NCI-H1105 (cell line): ENCODE data around the gene CCBE1.
"Not testable (repeated sequence)": the region's sequence is repeated elsewhere in the genome, so short reads cannot be mapped to it uniquely, and the experiment has no call there.

Source experiments
- DNase-seq: peaks from one replicate; lab custom pipeline; 2025; lab: John Stamatoyannopoulos, UW

The CCBE1 gene

DNA sequence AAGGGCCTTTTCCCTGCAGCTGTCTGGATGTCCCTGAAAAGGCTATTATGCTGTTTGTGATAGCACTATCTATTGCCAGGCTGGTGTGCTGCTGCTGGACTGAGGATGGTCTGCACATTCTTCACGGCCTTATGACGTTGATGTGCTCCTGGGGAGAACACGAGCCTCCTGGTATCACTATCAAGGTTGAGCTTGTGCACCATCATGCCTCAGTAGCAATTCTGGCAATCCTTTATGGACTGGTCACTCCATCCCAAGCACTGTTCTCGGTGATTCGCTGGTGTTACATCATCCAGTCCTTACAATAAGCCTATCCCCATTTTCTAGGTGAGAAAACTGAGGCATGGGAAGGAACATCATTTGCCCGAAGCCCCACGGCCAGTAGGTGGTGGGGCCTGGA, 18.2 kb upstream of the CCBE1 start:
- DNase-seq, result no peak

DNA sequence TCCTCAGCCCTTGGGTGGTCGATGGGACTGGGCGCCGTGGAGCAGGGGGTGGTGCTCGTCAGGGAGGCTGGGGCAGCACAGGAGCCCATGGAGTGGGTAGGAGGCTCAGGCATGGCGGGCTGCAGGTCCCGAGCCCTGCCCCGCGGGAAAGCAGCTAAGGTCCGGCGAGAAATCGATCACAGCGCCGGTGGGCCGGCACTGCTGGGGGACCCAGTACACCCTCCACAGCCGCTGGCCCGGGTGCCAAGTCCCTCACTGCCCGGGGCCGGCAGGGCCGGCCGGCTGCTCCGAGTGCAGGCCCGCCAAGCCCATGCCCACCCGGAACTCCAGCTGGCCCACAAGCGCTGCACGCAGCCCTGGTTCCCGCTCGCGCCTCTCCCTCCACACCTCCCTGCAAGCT, 16.9 kb upstream of the CCBE1 start:
- not testable (repeated sequence) for DNase-seq

DNA sequence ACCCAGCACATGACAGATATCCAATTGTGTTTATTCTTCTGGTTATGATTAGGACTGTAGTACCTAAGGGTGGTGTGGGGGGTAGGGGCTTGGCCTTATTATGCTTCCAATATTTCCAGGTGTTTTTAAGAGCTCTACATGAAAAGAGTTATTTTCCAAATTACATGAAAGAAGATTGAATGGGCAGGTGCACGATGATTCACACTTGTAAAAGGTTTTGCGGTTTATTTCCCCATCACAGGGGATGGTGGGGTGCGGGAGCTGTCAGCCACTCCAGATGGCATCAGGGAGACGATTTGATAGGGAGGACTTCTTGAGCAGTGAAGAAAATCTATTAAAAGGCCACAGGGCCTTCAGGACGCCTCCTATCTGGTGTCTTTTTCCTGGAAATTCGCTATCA, 15.1 kb upstream of the CCBE1 start:
- DNase-seq, result peak; percentile 77

DNA sequence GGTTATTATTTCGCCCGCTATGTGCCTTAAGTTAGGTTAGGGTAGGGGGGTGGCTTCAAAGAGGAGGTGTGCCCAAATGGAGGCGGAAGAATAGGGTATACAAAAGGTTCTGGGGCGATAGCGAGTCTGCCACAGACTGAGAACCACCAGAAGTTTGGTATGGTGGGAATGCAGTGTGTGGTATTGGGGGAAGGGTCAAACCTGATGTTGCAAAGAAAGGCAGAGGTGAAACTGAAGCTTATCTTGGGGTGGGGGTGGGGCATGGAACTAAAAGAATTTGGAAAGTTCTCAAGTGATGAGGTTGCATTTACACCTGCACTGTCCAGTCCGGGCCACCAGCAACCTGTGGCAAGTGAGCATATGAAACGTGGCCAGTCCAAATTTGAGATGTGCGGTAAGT, 11.8 kb upstream of the CCBE1 start:
- no peak for DNase-seq

DNA sequence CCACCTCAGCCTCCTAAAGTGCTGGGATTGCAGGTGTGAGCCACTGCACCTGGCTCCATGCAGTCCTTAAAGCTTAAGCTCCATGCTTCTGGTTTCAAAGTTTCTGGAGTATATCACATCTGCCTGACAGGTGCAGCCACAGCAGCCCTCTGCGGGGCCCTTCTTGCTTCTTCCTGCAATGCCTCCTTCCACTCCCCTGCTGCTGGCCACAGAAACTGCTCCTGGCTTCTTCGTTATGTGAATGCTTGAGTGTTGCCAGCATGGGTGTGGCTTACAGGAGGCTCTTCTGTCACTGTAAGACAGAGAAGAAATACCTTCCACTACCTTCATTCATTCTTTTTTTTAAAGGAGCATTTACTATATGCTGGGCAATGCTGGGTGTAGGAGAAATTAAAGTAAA, 10.1 kb upstream of the CCBE1 start:
- DNase-seq, result no peak

DNA sequence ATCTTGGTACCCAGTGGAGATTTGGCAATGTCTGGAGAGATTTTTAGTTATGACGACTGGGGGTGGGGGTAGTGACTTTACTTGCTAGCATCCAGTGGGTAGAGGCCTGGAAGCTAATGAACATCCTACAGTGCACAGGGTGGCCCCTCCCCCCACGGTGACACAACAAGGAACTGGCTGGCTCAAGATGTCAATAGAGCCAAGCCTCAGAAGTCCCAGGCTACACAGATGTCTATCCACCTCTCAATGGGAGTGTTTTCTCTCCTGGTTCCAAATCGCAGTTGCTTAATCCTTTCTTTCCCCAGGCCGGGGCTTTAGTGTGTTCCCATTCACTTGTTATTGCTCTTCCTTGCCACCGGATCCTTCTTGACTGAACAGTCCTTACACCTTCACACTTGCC, 9.3 kb upstream of the CCBE1 start:
- DNase-seq, result no peak

DNA sequence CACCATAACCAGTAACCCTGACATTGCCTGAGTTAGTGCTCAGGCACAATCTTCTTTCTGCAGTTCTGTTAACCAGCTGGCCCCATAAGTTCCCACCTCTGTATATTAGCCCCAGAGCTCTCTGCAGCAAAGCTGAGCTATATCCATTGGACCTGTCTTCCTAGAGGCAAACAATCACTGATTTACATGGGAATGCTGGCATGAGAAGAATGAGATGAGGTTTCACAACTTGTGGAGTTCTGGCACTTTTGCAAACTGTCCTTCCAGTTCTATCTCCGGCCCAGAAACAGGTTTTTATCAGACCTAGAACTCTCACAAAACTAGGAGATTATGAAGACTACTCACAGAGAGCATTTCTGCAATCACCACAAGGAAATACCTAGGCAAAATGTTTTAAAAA, 7.9 kb upstream of the CCBE1 start:
- no peak for DNase-seq

DNA sequence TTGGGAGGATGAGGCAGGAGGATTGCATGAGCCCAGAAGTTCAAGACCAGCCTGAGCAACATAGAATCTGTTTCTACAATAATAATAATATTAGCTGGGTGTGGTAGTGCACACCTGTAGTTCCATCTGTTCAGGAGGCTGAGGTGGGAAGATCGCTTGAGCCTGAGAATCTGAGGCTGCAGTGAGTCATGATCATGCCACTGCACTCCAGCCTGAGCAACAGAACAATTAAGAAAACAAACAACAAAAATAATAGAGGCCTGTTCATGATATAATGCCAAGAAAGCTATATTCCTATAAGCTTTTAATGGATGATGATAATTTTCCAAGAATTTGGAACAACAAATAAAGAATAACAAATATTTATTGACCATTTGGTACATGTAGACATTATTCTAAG, 6.9 kb upstream of the CCBE1 start:
- DNase-seq, result no peak

DNA sequence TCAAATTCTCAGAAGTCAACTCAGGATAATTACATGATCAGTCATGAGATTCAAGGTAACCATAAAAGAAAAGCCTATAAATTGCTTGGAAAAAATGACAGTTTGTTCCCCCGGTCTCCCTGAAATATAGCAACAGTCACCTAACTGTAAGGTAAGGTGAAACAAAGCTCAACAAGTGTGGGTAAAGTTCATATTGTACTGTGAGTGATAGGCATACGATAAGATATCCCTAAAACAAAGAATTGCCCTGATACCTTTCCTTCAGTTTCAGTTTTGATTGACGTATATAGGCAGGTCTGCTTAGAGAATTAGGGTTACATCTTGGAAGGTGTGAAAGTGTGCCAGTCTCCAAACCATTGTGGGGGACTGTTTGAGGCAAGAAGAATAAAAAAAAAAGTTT, 4.0 kb upstream of the CCBE1 start:
- DNase-seq, result no peak

DNA sequence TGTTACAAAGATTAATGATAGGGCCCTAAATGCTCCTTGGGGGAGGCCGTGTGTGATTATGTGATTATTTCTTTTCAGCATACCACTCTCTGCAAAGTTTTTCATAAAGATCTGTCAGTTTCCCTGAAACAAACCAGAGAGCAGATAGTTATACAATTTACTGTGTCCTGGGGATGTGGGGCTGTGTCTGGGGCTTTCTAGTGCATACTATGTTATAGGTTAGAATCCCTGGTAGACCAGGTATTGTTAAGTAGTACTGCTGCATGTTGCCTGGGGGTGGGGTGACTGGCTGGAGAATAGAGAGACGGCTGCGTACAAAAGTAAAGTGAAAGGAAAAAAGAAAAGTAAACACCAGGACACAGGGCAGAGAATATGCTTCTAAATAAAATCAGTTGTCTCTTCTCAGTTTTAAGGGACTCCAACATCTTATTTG, 3.3 kb upstream of the CCBE1 start:
- DNase-seq, result no peak

DNA sequence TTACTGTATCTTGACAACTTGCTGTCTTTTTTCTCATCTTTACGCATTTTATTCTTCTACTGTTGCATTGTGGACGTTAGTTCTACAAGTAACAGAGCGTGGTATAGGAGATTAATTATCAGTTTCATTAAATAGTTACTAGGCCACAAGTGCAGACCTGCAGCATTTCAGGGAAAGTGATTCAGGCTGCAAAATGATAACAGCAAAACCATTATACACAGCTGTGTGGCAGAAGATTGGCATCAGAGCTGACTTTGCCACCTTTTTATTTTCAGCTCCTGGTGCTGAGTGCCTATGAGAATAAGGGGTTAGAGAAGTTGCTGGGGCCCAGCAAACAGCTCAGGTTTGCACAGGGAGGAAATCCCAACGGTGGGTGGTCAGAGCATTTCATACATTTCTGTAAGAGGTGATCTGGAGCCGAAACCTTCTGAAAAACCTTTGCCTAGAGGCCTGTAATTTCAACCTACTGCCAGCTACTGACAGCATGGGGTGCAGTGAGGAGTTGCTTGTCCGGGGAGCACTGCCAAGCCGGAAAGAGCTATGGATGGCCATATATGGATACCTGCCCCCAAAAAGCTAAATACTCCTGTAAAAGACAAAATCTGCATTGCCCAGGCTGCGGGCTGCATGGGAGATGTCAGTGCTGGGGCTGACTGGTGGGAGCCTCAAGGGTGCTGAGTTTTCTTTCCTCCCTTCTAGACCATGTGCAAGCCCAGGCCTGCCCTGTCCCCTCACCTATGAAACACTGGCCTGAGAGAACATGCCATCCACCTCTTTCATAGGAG, 2.7 kb upstream of the CCBE1 start:
- no peak for DNase-seq

DNA sequence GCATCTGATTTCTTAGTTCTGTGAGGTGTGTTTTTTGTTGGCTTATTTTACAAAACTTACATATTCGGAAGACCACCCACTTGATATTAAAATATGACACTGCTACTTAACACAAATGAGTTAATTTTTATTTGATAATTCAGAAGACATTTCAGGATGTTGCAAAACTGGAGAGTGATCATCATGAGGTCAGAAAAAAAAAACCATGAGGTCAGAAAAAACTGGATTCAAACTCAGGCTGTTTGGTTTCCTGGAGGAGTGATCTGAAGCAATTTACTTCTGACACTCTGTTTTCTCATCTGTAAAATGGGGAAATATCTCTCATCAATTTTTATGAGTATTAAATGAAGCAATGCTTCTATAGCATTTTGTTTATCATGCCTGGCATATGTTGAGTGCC, 1.8 kb upstream of the CCBE1 start:
- no peak for DNase-seq

DNA sequence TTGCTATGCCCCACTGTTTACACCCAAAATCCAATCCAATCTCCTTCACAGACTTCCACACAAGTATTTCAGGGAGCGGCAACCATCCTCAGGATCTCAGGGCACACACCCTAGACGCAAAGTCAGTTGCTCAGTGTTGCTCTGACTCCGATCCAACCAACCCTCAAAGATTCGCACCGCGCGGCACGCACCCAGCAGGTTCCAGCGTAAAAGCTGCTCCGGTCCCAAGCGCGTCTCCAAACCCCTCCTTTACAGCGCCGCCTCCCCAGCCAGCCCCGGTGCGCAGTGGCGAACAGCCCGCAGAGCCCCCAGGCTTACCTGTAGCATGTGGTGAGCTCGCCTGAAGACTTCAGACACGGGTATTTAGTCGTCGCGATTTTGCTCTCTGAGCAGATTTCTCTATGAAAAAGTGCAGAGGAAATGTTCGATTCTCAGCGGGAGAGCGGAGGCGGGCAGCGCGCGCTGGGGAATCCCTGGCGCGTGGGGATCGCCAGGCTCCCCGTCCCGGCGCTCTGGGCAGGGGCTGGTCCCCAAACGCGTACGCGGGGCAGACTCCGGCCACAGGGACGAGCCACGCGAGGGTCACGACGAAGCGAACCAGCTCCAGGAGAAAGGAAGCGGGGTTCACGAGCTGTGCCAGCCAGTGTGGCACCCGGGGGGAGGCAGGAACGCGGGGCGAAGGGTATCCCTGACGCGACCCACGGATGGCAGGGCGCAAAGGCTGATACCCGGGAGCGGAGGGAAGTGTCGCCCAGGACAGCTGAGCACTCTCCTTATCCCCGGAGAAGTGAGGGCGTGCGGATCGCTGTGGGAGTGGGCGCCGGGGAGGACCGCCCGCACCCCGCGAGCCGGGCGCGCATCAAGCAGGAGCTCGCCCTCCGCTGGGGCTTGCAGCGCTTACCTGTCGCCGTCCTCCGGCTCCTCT, 650 bp downstream of the CCBE1 start:
- DNase-seq, result peak; percentile 24

DNA sequence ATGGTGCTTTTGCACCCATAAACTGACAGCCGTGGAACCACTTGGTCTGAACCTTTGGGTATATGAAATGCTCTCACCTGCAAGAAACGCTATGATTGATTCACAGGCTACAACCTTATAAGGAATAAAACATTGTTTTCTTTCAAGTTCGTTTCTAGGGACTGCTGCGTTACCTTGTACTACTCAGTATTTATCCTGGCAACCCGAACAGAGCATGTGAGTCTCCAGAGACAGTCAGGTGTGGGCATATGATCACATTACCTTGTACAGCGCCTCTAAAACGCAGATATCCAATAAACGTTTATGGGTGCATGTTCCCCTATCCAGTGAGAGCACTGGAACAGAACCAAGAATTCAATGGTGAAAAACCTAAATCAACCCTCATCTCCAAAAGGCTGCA, 1.7 kb downstream of the CCBE1 start:
- DNase-seq, result no peak

DNA sequence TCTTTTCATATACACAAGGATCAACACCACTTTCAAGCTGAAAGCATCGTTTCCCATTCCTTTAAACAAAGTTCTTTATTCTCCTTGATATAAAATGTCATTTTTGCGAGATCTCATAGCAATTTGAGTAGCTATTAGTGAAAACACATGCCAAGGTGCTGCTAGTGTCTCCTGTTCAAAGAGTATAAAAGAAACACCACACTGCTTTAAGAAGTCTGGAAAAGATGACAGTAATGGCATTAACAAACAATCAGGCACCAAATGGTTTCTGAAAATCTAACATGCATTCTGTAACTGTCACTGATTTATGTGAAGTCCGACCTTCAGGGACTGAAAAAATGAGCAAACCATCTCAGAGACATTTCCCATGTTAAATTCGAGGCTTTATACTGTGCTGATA, 2.4 kb downstream of the CCBE1 start:
- DNase-seq, result no peak

DNA sequence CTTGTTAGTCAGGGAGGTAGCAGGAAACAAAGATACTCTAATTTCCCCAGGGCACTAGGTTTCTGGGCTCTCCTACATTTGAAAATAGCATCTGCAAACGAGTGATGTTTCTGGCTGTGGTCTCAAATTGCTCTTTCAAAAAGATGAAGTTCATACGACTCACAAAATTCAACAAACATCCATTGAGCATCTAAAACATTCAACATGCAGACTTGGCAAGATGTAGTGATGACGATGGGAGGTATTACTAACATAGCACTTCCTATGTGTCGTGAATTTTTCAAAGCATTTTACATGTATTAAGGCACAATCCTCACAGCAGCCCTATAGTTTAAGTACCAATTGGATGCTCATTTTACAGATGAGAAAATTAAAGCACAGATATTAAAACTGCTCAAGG, 5.2 kb downstream of the CCBE1 start:
- no peak for DNase-seq

DNA sequence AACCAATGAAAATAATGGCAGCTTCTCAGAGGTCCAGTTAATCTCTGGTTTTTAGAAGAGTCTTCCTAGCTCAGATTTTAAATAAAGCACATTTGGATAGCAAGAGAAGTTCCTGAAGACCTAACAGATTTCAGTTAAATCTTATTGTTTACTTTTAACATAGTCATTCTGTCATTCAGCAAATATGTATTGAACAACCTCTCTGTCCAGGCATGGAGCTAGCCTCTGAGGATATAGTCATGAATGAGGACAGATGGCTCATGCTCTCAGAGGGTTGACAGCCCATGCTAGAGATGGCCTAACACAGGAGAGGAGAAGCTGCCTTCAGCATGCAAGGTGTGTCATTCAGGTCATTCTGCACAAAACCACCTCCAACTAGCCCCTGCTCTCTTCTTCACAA, 6.2 kb downstream of the CCBE1 start:
- peak; percentile 27 for DNase-seq

DNA sequence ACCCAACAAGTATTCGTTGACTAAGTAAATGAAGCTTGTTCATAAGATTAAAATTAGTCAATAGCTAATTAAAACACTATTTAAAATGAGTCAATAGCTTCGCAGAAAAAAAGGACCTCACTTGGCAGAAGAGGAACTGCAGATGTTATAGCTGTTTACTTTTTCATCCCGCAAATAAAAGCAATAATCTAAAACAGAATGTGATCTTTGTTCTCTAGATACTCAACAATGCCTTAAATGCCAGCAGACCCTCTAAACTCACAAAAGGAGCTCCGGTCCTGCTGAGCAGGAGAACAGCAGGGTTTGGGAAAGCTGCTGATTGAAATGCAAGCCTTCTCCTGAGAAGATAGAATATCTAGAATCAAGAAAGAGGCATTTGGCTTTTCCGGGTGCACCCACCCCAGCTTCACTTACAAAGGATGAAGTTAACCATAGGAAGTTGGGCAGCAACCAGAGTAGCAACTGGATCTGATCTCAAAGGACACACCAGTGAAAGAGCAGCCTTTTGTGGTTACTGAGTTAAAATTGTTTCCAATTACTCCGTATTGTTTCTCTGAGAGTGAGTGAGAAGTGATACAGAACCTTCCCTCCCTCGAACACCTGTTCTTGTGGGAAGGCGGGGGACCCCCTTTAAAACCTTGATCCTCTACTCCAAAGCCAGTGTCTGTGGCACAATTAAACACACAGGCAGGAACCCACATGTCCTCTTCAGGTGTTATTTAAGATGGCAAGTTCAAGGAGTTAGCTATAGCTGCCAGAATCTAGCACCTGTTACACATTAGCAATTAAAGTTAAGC, 6.8 kb downstream of the CCBE1 start:
- peak; percentile 78 for DNase-seq

DNA sequence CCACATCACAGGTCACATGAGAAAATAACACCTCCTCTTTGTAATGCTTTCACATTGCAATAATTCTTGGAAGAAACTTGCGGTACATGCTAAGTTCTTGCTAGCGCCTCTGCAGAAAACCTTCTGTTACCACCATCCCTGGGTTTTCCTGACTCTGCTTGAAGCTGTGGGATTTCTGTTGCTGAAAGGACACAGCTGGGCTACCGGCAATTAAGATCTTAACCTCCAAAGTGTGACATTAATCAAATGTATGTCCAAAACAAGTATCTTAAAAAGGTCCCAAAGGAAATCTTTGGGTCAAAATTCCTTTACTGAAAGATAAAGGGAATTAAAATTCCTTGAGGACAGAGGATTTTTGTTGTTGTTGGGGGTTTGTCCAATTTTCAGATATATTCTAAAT, 7.5 kb downstream of the CCBE1 start:
- DNase-seq, result no peak

DNA sequence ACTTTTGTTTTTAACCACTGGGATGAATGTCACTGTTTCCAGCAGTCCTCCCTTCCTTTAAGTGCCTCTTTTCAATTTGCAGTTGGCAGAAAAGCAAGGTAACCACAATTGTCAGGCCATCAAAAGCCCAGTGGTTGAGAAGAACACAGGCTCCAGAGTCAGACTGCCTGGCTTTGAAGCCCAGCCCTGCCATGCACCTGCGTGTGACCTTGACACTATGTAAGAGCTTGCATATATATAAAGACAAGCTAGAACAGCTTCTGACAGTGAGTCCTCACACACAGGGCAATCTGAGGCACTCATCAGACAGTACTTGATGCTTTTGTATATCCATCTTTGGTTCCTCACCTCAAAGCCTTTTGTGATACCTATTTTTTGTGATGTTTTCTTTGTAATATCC, 11.0 kb downstream of the CCBE1 start:
- DNase-seq, result no peak

DNA sequence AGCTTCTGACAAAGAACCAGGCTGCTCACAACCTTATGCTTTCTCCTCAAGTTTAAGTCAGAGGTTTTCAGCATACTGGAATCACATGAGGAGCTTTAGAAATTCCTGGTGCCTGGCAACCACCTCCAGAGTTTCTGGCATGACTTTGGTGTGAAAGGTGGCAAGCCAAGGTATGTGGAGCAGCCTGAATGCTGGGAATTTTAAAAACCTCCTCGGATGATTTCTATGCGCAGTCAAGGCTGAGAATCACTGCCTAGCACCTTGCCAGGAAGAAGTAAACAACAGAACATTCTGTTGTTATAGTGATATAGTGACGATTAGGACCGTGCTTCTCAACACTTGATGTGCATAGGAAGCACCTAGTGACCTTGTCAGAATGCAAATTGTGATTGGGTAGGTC, 11.7 kb downstream of the CCBE1 start:
- DNase-seq, result no peak

DNA sequence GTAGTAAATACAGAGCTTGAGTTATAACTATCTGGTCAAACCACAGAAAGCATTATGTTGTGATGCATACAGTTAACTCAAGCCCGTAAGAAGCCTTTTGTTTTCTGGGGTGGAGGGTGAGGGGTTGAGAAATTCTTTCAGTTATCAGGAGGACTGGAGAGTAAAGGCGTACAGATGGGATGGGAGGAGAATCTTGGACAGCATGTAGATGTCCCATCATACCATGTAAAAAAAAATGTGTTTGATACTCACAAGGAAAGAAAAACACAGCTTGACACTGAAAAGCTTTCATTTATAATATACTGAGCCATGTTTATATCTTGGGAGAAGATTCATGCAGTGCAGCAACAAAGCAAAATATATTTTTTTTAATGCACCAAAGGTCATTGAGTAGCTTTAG, 12.4 kb downstream of the CCBE1 start:
- DNase-seq, result no peak
